K562 (cell line): ENCODE measurements around the gene OXSR1. TPM values are rescaled to one million over a fixed set of nuclear protein-coding genes. Genes with fewer than 3 reads are reported as not detected.
A peak's percentile ranks its signal among the peaks of the same experiment; 100 is the strongest.

Experiments
- ATF3 ChIP-seq, 2 experiments: fragments of 450-650 bp in 1 of 2; sonication (generic) in 1 of 2; formaldehyde crosslinking in 1 of 2; IDR thresholded peaks in 1 of 2; conservative IDR thresholded peaks in 1 of 2; 2 replicates each; pipeline versions ENCODE4 v1.6.1 to v1.8.1; 2016 to 2023; ENCODE audit warnings: mild to moderate bottlenecking in 2 of 2, moderate library complexity in 2 of 2, inconsistent platforms in 1 of 2, missing genetic modification reagents in 1 of 2
- CBFA2T3 ChIP-seq: fragments of 450-650 bp; IDR thresholded peaks from 2 replicates; pipeline ENCODE4 v1.6.1; 2017
- ELF4 ChIP-seq: fragments of 450-650 bp; formaldehyde crosslinking; IDR thresholded peaks from 2 replicates; pipeline ENCODE4 v1.4.0; 2022; ENCODE audit warnings: missing genetic modification characterization
- GTF2E2 ChIP-seq: fragments of 200-800 bp; sonication (Bioruptor generic); IDR thresholded peaks from 2 replicates; pipeline ENCODE4 v1.6.1; 2016; ENCODE audit warnings: missing genetic modification characterization, missing compliant biosample characterization
- HES1 ChIP-seq: fragments of 450-650 bp; IDR thresholded peaks from 2 replicates; pipeline ENCODE4 v1.6.1; 2016; ENCODE audit warnings: low read depth, mild to moderate bottlenecking, moderate library complexity
- KLF16 ChIP-seq: IDR thresholded peaks from 2 replicates; pipeline ENCODE4 v1.6.1; 2016; ENCODE audit warnings: antibody characterized with exemption
- MAFK ChIP-seq: IDR thresholded peaks from 2 replicates; pipeline ENCODE4 v1.6.1; 2011; ENCODE audit warnings: low read length, improper control_type of control experiment
- REST ChIP-seq, 2 experiments: fragments of 450-650 bp; formaldehyde crosslinking in 1 of 2; IDR thresholded peaks; 2 replicates each; pipeline versions ENCODE4 v1.4.0 to v1.6.1; 2014 to 2020; ENCODE audit warnings: mild to moderate bottlenecking in 2 of 2, borderline replicate concordance in 1 of 2, low read depth in 1 of 2
- SP2 ChIP-seq: IDR thresholded peaks from 2 replicates; pipeline ENCODE4 v1.6.1; 2011; ENCODE audit warnings: mild to moderate bottlenecking, low read depth, low read length, moderate library complexity; ENCODE audit not compliant: poor library complexity, severe bottlenecking; ENCODE audit errors: extremely low read depth
- TEAD4 ChIP-seq, 2 experiments: sonication (generic) in 1 of 2; formaldehyde crosslinking in 1 of 2; IDR thresholded peaks; 2 replicates each; pipeline versions ENCODE4 v1.6.1 to v1.8.0; 2012 to 2022; ENCODE audit warnings: borderline replicate concordance in 1 of 2, inconsistent platforms in 1 of 2, low read length in 1 of 2, mild to moderate bottlenecking in 1 of 2, missing genetic modification reagents in 1 of 2
- ZNF174 ChIP-seq: fragments of 250-450 bp; sonication (Bioruptor Pico); IDR thresholded peaks from 2 replicates; pipeline ENCODE4 v1.4.0; 2020; ENCODE audit warnings: mild to moderate bottlenecking
- ZNF277 ChIP-seq: fragments of 250-450 bp; sonication (Bioruptor Pico); IDR thresholded peaks from 2 replicates; pipeline ENCODE4 v1.8.0; 2022; ENCODE audit warnings: inconsistent platforms, mild to moderate bottlenecking, moderate library complexity, borderline replicate concordance
- ZNF398 ChIP-seq: fragments of 250-450 bp; sonication (Bioruptor Pico); IDR thresholded peaks from 2 replicates; pipeline ENCODE4 v1.8.0; 2021; ENCODE audit warnings: moderate library complexity, mild to moderate bottlenecking, inconsistent platforms
- ZNF76 ChIP-seq: fragments of 250-450 bp; sonication (Bioruptor Pico); IDR thresholded peaks from 2 replicates; pipeline ENCODE4 v1.4.0; 2020; ENCODE audit warnings: mild to moderate bottlenecking, moderate library complexity, borderline replicate concordance
- polyA plus RNA-seq, 8 experiments: library from polyadenylated mRNA; depleted of rRNA in 4 of 8; stranded (reverse) in 5 of 8; unstranded in 3 of 8; fragments of >200 nt; fragmentation: Nextera tagmentation in 2 of 8; fragmentation: Illumina TruSeq in 1 of 8; extraction: Ambion mirVana in 2 of 8; extraction: Trizol in 1 of 8; gene quantifications; 2 replicates each; pipeline versions ENCODE4 v1.2.1 to v1.2.3, GENCODE V29; 2011 to 2014; ENCODE audit warnings: inconsistent platforms in 1 of 8, missing spikeins in 1 of 8
- total RNA-seq, 7 experiments: library from RNA; depleted of rRNA in 6 of 7; stranded (reverse); fragments of >200 nt in 6 of 7; fragmentation: Illumina TruSeq in 2 of 7; extraction: Trizol in 2 of 7; gene quantifications; 2 replicates each; pipeline versions ENCODE4 v1.2.1 to v1.2.3, GENCODE V29; 2011 to 2021; ENCODE audit warnings: low replicate concordance in 1 of 7

Gene OXSR1
- total and polyA plus RNA-seq, 9 of the 15 experiments (the other 6 are each of a cell fraction or from before 2014, with no cell fraction given): 15.7 to 87.6 (median 48.7) TPM

- TF ChIP-seq REST (IDR thresholded peaks at IDR 0.05; ENCODE audit: borderline replicate concordance): no peak
- no peak for TF ChIP-seq REST (CRISPR knock-in tag; IDR thresholded peaks at IDR 0.05; ENCODE audit: low read depth)
- TF ChIP-seq ELF4 (CRISPR knock-in tag): no peak
- TF ChIP-seq CBFA2T3: peak; percentile 41; the same call in 1 of the 2 replicates
- no peak for TF ChIP-seq ZNF277 (CRISPR knock-in tag)
- no peak for TF ChIP-seq KLF16
- peak; percentile 80; the same call in 1 of the 2 replicates for TF ChIP-seq TEAD4 (IDR thresholded peaks at IDR 0.05; ENCODE audit: low read length)
- TF ChIP-seq TEAD4 (CRISPR knock-in tag; IDR thresholded peaks at IDR 0.05; ENCODE audit: borderline replicate concordance): no peak
- TF ChIP-seq MAFK: no peak
- 0 out of 2 replicates have a peak, but pooled peaks have one; percentile 20 for TF ChIP-seq GTF2E2 (tag)
- peak; percentile 57; the same call in 1 of the 2 replicates for TF ChIP-seq HES1
- no peak for TF ChIP-seq SP2
- no peak for TF ChIP-seq ZNF398
- no peak for TF ChIP-seq ZNF174
- no peak for TF ChIP-seq ZNF76 (CRISPR knock-in tag)
- TF ChIP-seq ATF3 (IDR thresholded peaks at IDR 0.05): 0 out of 2 replicates have a peak, but pooled peaks have one; percentile 12
- no peak for TF ChIP-seq ATF3 (CRISPR knock-in tag; conservative IDR thresholded peaks at IDR 0.05)
Measured at GRCh38 chr3:38257583-38257982, 92.2 kb downstream of the OXSR1 start (continued).
